GM18502 (cell line): Measurements from ENCODE around the gene CD44.

Experiments used
- ATAC-seq: cut with Tn5 transposase; IDR thresholded peaks from one replicate; pipeline ENCODE4 v1.9.1; 2021; ENCODE audit warnings: mild to moderate bottlenecking; ENCODE audit not compliant: unreplicated experiment, poor library complexity

The CD44 gene

DNA sequence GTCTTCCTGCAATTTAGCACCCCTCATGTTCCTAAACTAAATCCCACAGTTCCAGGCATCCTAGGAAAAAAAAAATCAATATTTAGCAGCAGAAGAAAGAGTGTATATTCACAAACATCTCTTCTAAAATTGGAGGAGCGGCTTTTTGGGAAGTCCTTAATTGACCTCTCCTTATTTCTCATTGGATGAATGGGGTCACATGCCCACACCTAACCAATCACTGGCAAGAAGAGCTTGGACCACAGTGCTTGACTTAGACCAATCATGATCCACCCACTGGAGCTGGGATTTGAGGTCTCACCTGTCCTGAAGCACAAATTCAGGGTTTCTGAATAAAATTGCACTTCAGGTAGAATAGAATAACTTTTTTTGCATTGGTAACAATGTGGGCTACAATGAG lies 16.0 kb downstream of the CD44 start:
- ATAC-seq = no peak

DNA sequence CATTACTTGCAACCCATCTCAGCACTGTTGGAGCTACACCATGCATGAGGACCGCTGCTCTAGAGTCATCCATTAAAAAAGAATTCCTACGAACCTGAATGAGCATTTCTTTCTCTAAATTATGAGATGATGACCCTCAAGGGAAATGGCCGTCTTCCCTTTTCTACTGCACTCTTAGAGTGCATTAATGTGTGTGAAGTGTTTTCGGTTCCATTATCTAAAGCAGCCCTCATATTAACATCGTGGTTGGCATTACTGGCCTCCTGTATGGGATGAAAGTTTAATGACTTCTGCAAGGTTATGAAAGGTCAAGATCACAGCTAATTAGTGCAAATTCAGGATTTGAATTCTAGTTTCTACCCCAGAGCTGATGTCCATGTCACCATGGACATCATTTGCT lies 16.7 kb downstream of the CD44 start:
- no peak for ATAC-seq

DNA sequence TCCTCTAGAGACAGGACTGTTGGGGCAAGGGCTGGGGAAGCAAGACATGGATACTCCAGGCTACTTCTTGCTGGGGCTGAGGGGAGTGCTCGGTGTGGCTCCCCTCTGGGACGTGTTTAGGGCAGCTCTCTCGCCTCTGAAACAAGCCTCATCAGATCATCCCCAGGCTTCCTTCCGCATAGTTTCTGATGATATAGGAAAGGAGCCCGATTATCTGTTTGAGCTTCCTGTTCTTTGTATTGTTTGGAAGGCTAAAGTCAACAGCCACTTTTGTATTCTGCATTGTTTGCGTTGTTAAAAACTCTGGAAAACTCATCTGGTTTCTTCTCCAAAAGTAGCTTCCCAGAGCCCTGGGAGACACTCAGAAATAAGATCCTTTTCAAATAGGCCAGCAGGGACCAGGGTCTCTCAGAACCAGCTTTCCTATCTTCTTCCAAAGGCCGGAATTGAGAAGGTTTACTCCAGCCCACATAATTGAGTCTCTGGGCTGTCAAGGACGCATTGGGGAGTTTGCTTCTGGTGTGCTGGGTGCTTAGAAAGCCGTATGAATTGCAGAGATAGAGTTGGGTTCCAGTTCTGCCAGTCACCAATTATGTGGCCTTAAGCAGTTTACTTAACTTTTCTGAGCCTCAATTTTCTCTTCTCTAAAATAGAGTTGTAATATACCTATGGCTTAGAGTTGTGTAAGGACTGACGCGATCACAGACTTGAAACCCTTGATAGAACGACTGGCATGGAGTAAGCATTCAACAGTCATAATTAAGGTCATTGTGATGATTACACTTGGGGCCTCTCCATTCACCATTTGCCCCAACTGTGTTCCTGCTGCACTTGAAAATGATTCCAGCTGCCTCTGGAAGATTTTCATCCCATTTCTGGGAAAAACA lies 19.1 kb downstream of the CD44 start:
- no peak for ATAC-seq

DNA sequence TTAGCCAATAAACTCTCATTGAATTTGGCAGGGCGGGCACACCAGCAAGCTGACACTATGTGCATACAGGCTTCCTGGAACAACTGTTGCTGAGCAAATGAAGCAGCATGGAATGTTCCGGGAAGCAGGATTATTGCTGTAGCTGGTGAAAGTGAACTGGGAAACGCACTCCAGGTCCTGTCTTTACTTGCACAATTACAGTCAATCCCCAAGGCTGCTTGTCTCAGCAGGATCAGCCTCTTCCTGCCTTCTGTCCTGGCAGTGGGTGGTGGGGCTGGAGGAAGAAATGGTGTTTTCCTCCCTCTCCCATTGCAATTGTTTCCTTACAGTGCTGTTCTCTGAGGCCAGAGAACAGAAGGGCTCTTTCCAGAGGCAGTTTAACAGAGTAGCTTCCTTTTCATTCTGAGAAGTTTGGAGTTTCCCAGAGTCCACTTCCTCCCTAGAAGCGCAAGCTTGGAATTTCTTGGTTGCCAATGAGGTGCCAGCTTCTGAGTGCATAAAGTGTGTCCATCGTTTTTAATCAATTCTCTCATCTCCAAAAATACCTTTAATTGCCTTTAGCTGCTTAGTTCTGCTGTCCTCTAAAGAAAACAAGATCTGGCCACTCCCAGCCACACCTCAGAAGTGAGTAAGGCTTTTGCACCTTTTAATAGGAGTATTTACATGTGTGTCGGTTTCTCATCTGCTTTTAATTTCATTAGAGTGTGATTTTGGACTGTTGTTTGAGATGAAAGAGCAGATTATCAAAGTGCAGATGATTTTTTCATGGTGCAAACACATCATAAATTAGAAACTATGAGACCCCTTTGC lies 19.9 kb downstream of the CD44 start:
- no peak for ATAC-seq

DNA sequence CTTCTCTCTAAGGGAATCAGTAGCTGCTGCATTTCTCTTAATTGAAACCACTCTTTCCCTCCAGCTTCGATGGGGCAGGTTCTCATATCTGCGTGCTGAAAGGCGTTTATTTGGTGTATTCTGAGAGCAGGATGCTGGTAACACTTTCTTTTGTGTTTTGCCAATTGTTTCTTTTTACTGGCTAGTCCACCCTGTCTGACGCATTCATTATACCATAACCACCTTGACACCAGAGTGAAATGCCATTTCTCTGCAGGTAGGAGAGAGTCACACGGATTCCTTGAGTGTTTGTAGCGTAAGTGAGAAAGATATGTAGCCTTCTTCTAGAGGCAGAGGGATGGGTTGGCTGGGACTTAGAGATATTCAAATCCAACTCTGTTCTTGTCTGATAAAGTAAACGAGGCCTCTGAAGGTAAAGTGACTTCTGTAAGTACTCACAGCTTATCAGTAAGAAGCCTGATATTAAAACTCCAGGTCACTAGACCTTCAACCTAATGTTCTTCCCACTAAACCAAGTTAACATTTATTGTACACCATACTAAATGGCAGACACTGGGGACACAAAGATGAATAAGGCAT lies 21.4 kb downstream of the CD44 start:
- no peak for ATAC-seq

DNA sequence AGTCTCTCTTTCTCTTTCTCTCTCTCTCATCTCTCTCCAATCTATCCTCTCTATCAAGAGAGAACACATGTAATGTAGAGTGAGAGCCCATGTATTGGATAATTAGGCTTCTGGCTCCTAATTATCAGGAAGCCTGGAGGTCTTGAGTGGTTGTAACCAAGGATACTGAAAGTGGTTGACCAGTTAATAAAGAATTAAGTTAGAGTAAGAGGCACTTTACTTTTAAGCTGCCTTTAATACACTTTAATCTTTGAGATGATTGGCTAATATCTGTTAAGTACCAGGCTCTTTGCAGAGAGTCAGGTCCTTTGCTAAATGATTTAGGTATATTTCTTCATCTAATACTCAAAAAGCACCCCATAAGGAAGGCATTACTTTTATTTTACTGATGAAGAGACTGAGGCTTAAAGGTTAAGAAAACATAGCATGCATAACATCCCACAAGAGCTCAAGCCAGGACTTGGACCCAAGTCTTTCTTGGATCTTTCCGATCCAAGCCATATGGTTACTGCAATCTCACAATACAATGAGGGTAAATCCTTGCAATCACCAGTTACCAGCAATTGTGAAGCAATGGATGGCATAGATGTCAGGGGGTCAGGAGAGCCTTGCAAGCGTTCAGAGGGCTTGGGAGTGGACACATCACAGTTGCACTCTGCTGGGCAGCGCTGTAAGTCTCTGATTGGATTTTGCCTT lies 22.1 kb downstream of the CD44 start:
- ATAC-seq = no peak

DNA sequence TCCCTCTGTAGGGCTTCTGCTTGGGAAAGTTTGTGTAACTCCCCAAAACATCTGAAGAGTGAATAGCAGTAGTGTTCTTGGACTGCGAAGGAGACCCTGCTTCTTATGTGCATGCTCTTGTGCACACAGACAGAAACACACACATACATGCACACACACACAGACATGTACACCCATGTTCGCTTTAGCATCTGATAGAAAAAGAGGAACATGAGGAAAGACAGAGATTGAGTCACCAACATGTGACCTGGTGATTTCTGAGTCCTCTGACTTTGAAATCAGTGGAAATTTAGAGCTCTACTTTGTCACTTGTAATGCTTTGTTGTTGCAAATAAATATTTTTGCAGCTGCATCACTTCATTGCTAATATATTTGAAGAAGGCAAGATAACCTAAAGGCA lies 23.8 kb downstream of the CD44 start:
- no peak for ATAC-seq

DNA sequence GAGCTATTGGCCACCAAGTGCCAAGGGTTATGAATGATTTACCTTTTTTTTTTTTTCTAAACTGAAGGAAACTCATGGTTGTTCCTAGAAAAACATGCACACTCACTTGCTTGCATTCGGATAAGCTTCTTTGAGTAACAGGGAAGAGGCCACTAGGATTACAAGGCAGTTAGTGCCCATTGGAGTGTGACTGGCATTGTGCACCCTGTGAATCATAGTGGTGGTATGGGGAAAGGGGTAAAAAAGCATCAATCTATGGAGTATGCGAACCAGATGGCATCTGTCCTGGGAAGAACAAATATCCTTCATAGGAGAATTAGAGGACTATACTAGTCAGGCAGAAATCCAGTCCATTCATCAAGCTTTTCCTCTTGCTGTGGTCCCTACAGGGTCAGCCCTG lies 24.2 kb downstream of the CD44 start:
- ATAC-seq = no peak

DNA sequence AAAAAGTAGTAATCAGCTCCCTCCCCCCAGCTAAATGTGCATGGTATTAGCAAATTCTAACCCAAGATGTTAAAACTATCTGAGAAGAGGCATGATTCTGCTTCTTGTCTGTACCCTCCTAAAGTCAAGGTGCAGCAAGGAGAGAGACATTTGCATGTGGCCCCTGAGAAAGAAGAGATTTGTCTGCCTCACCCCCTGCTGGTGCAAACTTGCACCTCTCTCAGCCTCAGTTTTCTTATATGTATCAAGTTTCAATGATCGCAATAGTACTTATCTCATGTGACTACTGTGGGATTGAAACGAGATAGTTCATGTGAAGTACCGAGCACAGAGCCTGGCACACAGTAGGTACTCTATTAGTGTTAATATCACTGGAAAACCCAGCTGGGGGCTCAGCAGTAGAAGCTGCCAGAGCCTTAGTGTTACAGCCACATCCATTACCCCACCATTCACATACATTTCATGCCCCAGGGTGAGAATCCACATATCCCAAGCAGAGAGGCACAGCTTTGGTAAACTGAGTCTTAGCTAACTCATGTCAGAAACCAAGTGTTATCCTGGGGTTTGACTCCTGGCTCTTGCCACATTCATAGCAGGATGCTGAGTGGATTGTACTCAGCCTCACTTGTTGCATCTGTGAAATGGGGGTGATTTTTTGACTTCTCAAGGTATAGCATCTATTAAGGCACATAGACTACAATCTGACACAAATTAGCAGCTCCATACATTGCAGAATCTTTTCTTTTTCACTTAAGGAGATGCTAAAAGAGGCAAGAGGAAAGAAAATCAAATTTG lies 24.9 kb downstream of the CD44 start:
- peak; percentile 39 for ATAC-seq

DNA sequence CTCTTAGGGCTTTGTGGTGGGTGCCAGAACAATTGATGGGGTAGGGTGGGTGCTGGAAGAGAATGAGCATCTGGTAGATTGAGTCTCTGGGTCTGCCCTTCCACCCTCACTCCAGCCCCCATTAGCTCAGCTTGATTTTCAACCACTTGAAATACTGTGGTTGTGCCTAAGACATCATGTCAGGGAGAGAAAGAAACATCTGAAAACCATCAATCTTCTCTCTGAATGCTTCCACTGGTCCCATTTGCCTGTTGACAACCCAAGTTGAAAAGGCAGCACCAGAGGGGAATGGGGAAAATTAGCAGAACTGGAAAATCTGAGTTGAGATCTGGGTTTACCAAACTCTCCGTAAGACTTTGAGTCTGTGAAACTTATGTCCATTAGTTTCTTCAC lies 26.1 kb downstream of the CD44 start:
- ATAC-seq = no peak

DNA sequence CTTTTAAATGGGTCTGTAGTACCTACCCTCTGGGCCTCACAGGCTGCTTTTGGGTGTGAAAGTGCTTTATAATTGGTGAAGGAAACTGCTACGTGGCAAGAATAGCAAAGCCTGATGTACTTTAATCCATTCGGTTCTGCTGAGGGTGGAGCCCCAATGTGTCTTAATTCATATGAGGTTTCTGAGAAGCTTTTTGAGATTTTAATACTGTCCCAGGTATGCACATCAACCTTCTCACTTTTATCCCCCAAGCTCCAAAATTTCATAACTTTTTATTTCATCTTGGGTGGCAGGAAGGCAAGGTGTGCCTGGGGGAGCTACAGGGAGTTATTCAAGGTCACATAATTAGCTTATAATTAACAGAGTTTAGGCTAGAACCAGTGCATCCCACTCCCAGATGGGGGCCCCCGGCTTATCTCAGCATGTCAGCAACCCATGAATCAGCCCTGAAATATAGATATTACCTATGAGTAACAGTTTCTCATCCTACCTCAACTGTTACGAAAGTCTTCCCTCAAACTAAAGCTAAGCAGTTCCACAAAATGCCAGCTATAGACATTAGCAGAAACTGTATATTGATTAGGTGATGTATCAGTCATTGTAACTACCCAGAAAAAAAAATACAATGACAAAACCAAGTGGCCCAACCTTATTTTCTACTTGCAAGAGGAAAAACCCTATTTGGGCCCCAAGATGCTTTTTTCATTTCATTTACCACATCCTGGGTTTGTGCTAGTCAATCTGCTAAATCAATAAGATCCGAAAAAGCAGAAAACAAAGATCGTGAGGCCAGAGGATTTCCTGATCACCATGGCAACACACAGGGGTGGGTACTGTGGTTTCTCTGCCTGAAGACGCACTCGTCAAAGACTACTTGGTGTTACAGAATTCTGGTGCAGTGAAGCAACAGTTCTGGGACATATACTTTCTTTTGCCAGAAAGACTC lies 26.7 kb downstream of the CD44 start:
- peak; percentile 80 for ATAC-seq

DNA sequence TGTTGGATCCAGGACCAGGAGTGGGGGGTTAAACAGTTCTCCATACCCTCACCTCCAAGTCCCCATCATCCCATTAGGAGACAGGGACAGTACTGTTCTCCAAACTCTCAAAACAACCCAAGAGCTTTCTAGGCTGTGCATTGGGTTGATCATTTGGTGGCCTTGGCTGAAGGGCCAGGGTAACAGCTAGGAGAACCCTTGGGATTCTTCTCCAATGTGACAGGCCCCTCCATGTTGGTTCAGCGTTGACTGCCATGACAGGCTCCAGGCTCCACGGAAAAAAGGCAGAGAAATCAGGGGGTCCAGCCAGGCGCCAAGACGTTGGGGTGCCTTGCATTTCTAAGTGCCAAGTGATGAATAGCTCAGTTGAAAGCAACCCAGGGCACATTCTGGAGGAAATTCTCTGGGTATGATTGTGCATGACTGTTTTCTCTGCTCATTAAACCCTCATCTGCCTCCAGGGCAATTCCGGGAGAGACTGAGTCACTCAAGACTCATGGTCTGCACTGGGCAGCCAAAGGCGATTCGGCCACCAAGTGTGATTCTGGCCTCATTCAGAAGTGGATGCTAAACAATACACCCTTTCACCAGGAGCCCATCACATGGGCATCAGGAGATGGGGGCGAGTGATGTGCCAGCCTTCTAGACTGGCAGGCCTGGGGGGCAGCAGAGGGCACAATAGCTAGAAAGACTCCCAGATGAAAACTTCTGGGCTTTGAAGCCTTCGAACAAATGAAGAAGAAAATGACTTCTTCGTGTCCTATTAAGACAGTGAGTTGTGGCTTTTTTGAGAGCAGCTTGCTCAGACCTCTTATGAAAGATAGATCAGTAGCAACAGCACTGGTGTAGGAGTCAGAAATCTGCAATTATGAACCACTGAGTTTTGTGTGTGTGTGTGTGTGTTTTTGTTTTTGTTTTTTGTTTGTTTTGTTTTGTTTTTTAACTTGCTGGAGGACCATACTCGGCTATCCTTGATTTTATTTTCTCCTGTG lies 27.7 kb downstream of the CD44 start:
- ATAC-seq = peak; percentile 11

DNA sequence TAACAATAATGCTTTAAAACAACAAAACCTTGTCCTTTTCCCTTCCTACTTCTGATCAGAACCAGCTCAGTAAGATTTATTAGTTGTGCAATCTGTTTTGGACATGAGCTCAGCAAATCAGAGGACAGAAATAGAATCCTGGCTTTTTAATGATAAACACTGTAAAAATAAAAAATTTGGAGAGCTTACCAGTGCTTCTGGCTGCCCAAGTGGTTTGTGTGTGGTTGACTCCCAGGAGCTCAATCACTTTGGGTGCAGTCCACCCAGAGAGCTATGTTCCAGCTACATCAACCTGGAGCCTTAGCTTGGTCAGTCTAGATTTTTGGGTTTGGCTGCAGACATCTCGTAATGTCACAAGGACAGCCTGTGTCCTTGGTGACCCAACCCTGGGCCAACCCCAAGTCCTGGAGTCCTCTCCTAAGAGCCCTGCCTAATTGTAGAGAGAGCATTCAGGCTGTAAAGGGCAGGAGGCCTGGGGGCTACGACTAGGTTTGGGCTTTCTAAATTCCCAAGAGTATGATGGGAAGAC lies 28.5 kb downstream of the CD44 start:
- ATAC-seq = no peak

DNA sequence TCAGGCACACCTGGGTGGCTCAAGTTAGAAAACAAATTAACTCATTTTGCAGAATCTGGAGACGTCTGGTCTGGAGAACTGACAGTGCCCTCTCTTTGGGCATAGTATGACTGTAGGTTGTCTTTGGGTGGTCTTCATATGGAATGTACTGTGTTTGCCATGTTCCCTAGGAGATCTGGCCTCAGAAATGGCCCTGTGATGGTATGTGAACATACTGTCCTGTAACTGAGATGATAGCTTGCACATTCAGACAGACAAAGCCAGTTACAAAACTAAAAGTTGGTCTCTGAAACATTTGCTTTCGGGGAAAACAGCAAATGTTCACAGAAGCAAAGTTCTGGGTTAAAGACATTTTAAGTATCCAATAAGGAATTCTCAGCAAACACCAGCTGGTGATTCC lies 29.7 kb downstream of the CD44 start:
- ATAC-seq = no peak

DNA sequence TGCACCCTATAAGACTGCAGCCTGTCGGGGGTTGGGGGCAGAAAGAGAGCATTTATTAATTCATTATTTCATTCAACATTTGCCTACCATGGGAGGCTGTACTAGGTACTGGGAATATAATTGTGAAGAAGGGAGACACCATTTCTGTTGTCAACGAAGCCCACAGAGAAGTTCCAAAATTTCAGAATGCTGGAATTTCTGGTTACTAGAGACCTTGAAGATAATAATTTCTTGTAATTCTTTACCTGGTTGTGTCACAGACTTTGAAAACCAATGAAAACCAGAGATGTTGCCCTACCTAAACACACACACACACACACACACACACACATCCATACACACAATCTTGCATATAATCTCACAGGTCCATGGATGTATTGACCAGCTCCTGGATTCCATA lies 30.1 kb downstream of the CD44 start:
- ATAC-seq = no peak

DNA sequence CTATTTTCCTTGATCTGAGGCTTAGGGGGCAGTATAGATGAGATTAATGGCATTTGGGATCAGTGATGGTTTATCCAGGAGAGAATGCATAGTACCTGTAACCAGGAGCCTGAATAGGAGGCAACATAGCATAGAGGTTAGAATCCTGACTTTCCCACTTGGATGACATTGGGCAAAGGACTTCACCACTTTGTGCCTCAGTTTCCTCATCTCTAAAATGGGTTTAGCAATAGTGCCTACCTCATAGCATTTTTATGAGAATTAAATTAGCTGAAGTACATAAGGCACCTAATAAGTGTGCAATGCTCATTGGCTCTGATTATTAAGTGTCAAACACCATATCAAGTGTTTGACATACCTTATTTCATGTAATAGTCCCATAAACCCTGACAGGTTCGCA lies 30.8 kb downstream of the CD44 start:
- ATAC-seq = no peak

DNA sequence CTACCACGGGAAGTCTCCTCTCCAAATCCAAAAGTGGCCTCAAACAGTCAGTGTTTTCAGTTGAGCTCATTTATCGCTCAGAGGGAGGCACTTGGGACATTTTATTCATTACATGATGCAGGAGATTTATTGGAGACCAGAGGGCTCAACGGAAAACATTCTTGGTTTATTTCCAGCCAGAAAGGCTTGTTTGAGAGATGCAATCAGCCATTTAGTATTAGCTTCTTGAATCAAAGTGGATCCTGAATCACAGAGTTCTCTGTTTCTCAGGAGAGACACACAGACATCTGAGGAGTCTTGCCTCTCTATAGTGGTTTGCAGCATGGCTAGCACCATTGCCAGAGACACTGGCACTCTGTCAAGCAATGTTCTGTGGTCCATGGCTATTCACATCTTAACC lies 31.5 kb downstream of the CD44 start:
- ATAC-seq = no peak
